Keratinocyte (primary cell): Measurements from ENCODE around the gene SAE1. TPM values are rescaled to one million over a fixed set of nuclear protein-coding genes. Genes with fewer than 3 reads are reported as not detected.

Source experiments
- DNase-seq: peaks from one replicate; pipeline ENCODE4 v3.0.0-alpha.2; 2011; ENCODE audit warnings: low read depth, missing footprints, low spot score
- FAIRE-seq: peaks from 2 replicates; lab custom pipeline; 2011; peaks lifted over from hg19 to GRCh38; lab: Jason Lieb, UNC
- H2AFZ ChIP-seq: 2 replicates; pipeline ENCODE4 v1.6.0; 2012; ENCODE audit warnings: low read length, control low read depth, inconsistent platforms; ENCODE audit not compliant: control insufficient read depth
- H3K27ac ChIP-seq: 2 replicates; pipeline ENCODE4 v1.5.1; 2011; ENCODE audit warnings: low read length; ENCODE audit not compliant: control insufficient read depth, insufficient read depth
- H3K27me3 ChIP-seq: 3 replicates; pipeline ENCODE4 v1.6.0; 2011; ENCODE audit warnings: low read length; ENCODE audit not compliant: control insufficient read depth, insufficient read depth; ENCODE audit errors: extremely low read depth
- H3K36me3 ChIP-seq, 2 experiments: 2 replicates in 1 of 2; 3 replicates in 1 of 2; pipeline ENCODE4 v1.5.1; 2011; ENCODE audit warnings: low read length in 2 of 2, mild to moderate bottlenecking in 1 of 2; ENCODE audit not compliant: control insufficient read depth in 2 of 2, insufficient read depth in 2 of 2; ENCODE audit errors: extremely low read depth in 1 of 2
- H3K4me1 ChIP-seq: 3 replicates; pipeline ENCODE4 v1.5.1; 2011; ENCODE audit warnings: low read length; ENCODE audit not compliant: control insufficient read depth, insufficient read depth; ENCODE audit errors: extremely low read depth
- H3K4me2 ChIP-seq: 3 replicates; pipeline ENCODE4 v1.6.0; 2011; ENCODE audit warnings: low read depth, low read length; ENCODE audit not compliant: control insufficient read depth, insufficient read depth; ENCODE audit errors: extremely low read depth
- H3K4me3 ChIP-seq, 3 experiments: fragments of 200-600 bp in 1 of 3; sonication (generic) in 1 of 3; 2 replicates in 2 of 3; 3 replicates in 1 of 3; pipeline ENCODE4 v1.5.1; 2011 to 2016; ENCODE audit warnings: low read length in 3 of 3, mild to moderate bottlenecking in 3 of 3, control low read depth in 2 of 3, inconsistent platforms in 1 of 3, low read depth in 1 of 3, mixed read lengths in 1 of 3, mixed run types in 1 of 3, moderate library complexity in 1 of 3; ENCODE audit not compliant: control insufficient read depth in 2 of 3, insufficient read depth in 2 of 3; ENCODE audit errors: extremely low read depth in 1 of 3
- H3K79me2 ChIP-seq: 2 replicates; pipeline ENCODE4 v1.6.0; 2012; ENCODE audit warnings: low read length; ENCODE audit not compliant: control insufficient read depth, insufficient read depth
- H3K9ac ChIP-seq: 3 replicates; pipeline ENCODE4 v1.6.0; 2011; ENCODE audit warnings: low read length; ENCODE audit not compliant: control insufficient read depth, insufficient read depth; ENCODE audit errors: extremely low read depth
- H3K9me1 ChIP-seq: 3 replicates; pipeline ENCODE4 v1.6.0; 2011; ENCODE audit warnings: low read length; ENCODE audit not compliant: control insufficient read depth, insufficient read depth; ENCODE audit errors: extremely low read depth
- H3K9me3 ChIP-seq: 2 replicates; pipeline ENCODE4 v1.5.1; 2012; ENCODE audit warnings: low read depth, low read length; ENCODE audit not compliant: control insufficient read depth
- H4K20me1 ChIP-seq: 3 replicates; pipeline ENCODE4 v1.6.0; 2011; ENCODE audit warnings: low read length; ENCODE audit not compliant: control insufficient read depth, insufficient read depth; ENCODE audit errors: extremely low read depth
- EZH2 ChIP-seq: IDR thresholded peaks from one replicate; pipeline ENCODE4 v1.6.1; 2012; ENCODE audit warnings: inconsistent platforms, mild to moderate bottlenecking, low read length, moderate library complexity
- dilution Hi-C: fragments of 300-500 bp; cut with MboI; formaldehyde crosslinking; loops from one replicate; pipeline ENCODE4 v1.7.0; 2020; ENCODE audit warnings: low sequenced_read_pairs; ENCODE audit not compliant: extremely low pct_ligation_motif_present
- polyA plus RNA-seq, 5 experiments: library from polyadenylated mRNA; depleted of rRNA in 3 of 5; stranded (reverse) in 3 of 5; stranded (forward) in 1 of 5; unstranded in 1 of 5; fragments of >200 nt; gene quantifications; 1 replicate in 1 of 5; 2 replicates in 3 of 5; 3 replicates in 1 of 5; pipeline versions ENCODE4 v1.2.1 to v1.2.3, GENCODE V29; 2011 to 2012; ENCODE audit warnings: missing spikeins in 2 of 5, low read depth in 1 of 5, low replicate concordance in 1 of 5
- TF ChIP-seq, protein P1 (sequence below), 3 experiments: IDR thresholded peaks in 1 of 3; conservative IDR thresholded peaks in 1 of 3; optimal IDR thresholded peaks in 1 of 3; 2 replicates in 2 of 3; 3 replicates in 1 of 3; pipeline versions ENCODE3 to v1.5.1; 2011; ENCODE audit warnings: low read length in 3 of 3, mild to moderate bottlenecking in 3 of 3, moderate library complexity in 2 of 3, control low read depth in 1 of 3, inconsistent platforms in 1 of 3; ENCODE audit not compliant: insufficient read depth in 2 of 3; ENCODE audit errors: extremely low read depth in 1 of 3

Gene SAE1
- polyA plus RNA-seq, 1 donor (not counting 4 experiments of a cell fraction or from before 2014, with no cell fraction given): 102 TPM

GRCh38 chr19:47188507-47189033 lies 57.9 kb downstream of the SAE1 start:
- Histone ChIP-seq H3K4me3 (no peak overlapping the region), H3K27ac (no peak overlapping the region), H3K4me1 (peaks cover 8% of the 10 kb centered on the region), H3K27me3 (no peaks in the 10 kb centered on the region), H3K9ac (no peak overlapping the region), H3K9me3 (no peaks in the 10 kb centered on the region), H2AFZ (no peak overlapping the region), H3K79me2 (peaks cover 2% of the 10 kb centered on the region), H3K4me2 (no peak overlapping the region), H3K36me3 (peaks cover 0 to 16% of the 10 kb centered on the region in 2 experiments), H3K9me1 (peaks cover 2% of the 10 kb centered on the region), H4K20me1 (no peaks in the 10 kb centered on the region)
- dilution Hi-C loops: no loop called here
- TF ChIP-seq EZH2: no peak
- TF ChIP-seq, protein P1, sequence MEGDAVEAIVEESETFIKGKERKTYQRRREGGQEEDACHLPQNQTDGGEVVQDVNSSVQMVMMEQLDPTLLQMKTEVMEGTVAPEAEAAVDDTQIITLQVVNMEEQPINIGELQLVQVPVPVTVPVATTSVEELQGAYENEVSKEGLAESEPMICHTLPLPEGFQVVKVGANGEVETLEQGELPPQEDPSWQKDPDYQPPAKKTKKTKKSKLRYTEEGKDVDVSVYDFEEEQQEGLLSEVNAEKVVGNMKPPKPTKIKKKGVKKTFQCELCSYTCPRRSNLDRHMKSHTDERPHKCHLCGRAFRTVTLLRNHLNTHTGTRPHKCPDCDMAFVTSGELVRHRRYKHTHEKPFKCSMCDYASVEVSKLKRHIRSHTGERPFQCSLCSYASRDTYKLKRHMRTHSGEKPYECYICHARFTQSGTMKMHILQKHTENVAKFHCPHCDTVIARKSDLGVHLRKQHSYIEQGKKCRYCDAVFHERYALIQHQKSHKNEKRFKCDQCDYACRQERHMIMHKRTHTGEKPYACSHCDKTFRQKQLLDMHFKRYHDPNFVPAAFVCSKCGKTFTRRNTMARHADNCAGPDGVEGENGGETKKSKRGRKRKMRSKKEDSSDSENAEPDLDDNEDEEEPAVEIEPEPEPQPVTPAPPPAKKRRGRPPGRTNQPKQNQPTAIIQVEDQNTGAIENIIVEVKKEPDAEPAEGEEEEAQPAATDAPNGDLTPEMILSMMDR (optimal IDR thresholded peaks at IDR 0.05 in 1 of 3, IDR thresholded peaks at IDR 0.05 in 1 of 3, conservative IDR thresholded peaks at IDR 0.05 in 1 of 3; ENCODE audit: extremely low read depth in 1 of 3, insufficient read depth in 2 of 3, low read length in 3 of 3): no peak
- DNase-seq: no peak
- no peak for FAIRE-seq

DNA sequence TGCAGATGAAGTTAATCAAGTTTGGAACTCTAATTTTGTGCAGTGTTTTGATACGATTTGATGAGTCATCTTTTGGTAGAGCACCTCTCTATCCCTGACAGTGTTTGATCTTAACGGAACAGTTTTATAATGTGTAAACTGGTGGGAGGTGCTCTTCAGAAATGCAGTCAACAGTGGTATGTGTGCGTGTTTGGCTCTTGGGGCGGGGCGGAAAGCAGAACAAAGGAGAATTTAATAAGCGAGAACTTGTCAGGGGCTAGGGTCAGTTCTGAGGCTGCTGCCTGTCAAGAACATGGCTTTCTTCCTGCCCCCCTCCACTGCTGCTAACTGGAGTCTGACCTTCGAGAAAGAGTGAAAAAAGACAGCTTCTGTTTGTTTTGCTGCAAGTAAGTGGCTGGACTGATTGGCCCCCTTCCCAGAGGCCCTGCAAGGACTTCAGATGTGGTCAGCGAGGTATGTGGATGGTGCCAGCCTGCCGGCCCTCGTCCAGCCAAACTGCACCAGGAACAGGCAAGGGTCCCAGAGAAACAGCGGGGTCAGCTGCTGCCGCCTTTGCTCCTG lies 59.6 kb downstream of the SAE1 start:
- Histone ChIP-seq H3K9me1 (peaks cover 2% of the 10 kb centered on the region), H3K79me2 (peaks cover 2% of the 10 kb centered on the region), H3K4me2 (peak overlapping the region; percentile 44), H3K27ac (no peak overlapping the region), H3K4me3 (no peak overlapping the region), H3K4me1 (peaks cover 8% of the 10 kb centered on the region), H3K9me3 (no peaks in the 10 kb centered on the region), H3K9ac (no peak overlapping the region), H3K36me3 (peaks cover 2 to 21% of the 10 kb centered on the region in 2 experiments), H2AFZ (no peak overlapping the region), H4K20me1 (no peaks in the 10 kb centered on the region), H3K27me3 (no peaks in the 10 kb centered on the region)
- dilution Hi-C loops: no loop called here
- TF ChIP-seq, protein P1 (optimal IDR thresholded peaks at IDR 0.05 in 1 of 3, IDR thresholded peaks at IDR 0.05 in 1 of 3, conservative IDR thresholded peaks at IDR 0.05 in 1 of 3; ENCODE audit: extremely low read depth in 1 of 3, insufficient read depth in 2 of 3, low read length in 3 of 3): no peak
- no peak for TF ChIP-seq EZH2
- no peak for DNase-seq
- peak; percentile 49 for FAIRE-seq
